CD4-positive, alpha-beta T cell treated with Interleukin-12 subunit alpha and Interleukin-12 subunit beta, for 1 hour (primary cell): ENCODE results near the gene ITSN1.
"Not testable (repeated sequence)": the region's sequence is repeated elsewhere in the genome, so short reads cannot be mapped to it uniquely, and the experiment has no call there.

Experiments
- DNase-seq: peaks from one replicate; pipeline ENCODE4 v3.0.0-alpha.2; 2020

Gene ITSN1

GRCh38 chr21:33651965-33652680 lies 9.8 kb downstream of the ITSN1 start:
- DNase-seq = no peak

DNA sequence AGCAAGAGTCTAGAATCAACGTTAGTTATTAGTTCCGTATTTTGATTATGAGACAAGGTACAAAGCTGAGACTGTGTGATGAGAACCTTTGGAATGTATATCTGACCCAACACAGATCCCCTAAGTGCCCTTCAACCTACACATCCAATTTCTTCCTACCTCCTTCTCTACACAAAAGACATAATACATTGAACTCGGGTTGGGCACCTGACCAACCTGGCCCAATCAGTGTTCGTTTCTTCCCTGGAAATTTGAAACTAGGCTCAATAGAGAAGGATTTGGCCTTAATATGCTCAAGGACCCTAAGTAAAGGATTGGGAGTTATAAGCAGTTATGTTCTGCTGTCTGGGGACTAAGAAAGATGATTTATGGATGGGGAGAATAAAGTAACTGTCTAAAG lies 12.1 kb downstream of the ITSN1 start:
- no peak for DNase-seq

GRCh38 chr21:33655588-33656221 lies 13.4 kb downstream of the ITSN1 start:
- no peak for DNase-seq

- DNase-seq = no peak
Measured at GRCh38 chr21:33657124-33657820, 15.0 kb downstream of the ITSN1 start.

DNA sequence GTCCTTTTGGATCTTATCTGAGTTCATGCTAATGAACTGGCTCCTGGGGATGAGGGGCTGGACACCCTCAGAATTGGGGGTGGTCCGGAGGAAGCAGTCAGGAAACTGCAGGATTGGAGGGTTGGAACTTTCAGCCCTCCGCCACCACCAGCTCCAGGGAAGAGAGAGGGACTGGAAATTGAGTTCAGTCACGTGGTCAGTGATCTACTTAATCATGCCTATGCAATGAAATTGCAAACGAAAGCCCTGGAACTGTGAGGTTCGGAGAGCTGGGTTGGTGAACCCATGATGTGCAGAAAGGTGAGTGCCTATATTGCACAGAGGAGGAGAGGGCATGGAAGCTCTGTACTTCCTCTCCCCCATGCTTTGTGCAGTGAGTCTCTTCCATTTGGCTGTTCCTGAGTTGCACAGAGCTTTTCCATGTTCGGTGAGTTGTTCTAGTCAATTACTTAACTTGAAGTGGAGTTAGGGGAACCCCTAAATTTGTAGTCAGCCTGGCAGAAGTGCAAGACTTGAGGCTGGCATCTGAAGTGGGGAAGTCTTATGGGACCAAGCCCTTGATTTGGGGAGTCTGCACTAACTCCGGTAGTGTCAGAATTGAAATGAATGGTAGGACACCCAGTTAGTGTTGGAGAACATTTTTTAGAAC lies 16.7 kb downstream of the ITSN1 start:
- DNase-seq = no peak

DNA sequence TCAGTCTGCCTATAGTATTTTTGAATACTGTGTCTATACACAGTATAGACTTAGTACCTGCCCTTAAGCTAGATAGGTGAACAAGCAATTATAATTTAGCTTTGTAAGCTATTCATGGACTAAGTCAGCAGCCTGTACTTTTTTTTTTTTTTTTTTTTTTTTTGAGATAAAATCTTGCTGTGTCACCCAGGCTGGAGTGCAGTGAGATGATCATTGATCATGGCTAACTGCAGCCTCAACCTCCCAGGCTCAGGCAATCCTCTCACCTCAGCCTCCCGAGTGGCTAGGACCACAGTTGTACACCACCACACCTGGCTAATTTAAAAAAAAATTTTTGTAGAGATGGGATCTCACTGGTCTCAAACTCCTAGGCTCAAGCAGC lies 17.3 kb downstream of the ITSN1 start:
- DNase-seq = no peak

DNA sequence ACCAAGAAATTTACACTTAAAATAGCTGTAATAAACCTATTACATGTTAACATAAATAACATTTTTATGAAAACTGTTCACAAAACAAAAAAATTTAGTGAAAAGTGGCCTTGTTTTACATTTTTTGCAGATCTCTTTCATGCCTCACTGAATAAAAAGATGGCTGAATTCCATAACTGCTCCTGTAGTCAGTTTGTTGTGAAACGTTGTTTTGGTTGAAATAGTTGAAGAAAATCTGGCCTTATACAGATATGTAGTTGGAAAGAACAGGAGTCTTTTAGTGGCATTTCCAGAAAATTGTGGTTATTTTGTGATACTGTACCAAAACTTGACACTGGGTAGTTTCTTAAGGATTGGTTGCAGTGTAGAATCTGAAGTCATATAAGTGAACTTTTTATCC lies 18.1 kb downstream of the ITSN1 start:
- DNase-seq = no peak

GRCh38 chr21:33661146-33661545 lies 18.8 kb downstream of the ITSN1 start:
- no peak for DNase-seq

DNA sequence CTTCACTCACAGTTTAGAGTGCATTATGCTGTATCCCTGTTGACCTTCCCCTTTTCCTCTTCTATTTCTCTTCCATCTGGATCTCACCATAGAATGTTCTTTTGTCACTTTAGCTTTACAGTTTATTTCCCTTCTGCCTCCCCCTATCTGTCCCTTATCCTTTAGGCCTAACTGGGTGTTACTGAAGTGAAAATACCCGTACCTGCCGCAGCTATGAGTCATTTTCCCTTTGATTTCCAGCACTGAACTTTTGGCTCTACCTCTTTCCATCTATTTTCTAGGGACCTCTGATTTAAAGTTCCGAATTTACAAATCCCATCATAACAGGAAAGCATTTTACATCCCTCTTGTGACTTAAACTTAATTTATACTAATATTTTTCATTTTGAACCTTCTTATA lies 19.7 kb downstream of the ITSN1 start:
- no peak for DNase-seq

- DNase-seq = no peak
Measured at GRCh38 chr21:33663241-33663640, 20.9 kb downstream of the ITSN1 start.

DNA sequence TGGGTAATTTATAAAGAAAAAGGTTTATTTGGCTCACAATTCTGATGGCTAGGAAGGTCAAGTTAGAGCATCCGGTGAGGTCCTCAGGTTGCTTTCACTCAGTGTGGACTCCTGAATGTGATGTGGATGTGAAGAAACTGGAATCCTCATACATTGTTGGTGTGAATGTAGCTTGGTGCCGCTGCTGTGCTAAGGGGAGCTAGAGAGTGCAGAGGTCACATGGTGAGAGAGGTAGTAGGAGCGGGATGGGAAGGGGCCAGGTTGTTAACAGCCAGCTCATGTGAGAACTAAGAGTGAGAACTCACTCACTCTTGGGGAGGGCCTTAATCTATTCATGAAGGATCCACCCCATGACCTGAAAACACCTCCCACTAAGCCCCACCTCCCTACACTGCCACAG lies 21.8 kb downstream of the ITSN1 start:
- no peak for DNase-seq

GRCh38 chr21:33666153-33666552 lies 23.9 kb downstream of the ITSN1 start:
- no peak for DNase-seq

DNA sequence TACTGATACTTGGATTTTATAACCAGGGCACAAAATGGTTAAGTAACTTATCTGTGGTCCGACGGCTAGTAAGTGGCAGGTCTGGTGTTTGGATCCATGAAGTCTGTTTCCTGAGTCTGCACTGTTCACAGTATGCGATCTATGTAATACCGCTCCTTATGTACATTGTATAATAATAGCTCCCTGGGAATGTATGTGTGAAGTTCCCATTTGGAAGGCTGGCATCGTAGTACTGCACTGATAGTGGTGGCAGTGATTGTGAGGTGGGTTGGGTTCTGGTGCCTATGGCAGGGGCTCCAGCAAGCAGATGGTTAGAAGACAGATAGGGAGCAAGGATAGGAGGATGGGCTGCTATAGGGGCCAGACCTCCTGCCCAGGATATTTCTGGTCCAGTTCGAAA lies 25.3 kb downstream of the ITSN1 start:
- DNase-seq = no peak

- no peak for DNase-seq
Measured at GRCh38 chr21:33668180-33668579, 25.9 kb downstream of the ITSN1 start.

DNA sequence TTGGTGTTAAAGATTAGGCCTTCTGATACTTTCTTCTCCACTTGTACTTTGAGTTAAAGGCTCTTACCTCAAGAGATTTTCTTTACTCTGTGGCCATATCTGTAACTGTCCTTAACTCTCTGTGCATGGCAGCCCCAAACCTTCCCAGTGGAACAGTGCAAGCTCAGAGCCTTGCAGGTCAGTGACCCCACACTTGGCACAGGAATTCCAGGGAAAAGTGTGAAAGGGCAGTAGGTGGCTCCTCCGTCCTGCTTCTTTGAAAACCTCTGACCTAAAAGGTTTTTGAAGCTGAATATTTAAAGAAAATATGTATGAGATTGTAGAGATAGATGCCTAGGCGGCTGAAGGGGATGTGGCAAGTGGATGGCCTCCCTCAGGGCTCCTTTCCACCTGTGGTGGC lies 26.3 kb downstream of the ITSN1 start:
- no peak for DNase-seq

DNA sequence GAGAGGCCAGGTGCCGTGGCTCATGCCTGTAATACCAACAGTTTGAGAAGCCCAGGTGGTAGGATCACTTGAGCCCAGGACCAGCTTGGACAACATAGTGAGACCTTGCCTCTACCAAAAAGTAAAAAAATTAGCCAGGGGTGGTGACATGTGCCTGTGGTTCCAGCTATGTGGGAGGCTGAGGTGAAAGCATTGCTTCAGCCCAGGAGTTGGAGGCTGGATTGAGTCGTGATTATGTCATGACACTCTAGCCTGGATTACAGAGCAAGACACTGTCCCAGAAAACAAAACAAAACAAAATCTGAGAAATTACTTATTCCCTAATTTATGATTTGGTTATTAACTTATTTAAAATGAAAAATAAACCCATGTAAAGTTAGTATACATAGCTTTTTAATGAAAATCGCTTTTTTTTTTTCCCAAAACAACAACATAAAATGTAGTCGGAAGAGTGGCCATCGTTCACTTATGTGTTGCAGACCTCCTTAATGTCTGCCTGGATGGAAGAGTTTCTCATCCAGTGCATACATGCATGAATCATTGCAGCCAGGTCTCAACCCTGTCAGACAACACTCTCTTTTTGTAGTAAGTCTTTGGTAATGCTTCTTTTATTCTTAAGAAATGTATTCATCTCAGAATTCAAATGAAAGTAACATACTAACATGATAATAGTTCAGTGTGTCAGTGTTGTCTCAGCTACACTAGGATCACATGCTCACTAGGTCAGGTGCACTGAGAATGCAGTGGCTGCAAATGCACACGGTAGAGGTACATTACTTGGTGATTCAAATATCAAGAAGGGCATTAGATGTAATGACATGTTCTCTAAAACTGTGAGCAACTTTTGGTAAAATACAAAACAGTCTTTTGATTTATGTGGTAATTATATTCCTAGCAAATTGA lies 28.0 kb downstream of the ITSN1 start:
- no peak for DNase-seq

- no peak for DNase-seq
Measured at GRCh38 chr21:33673473-33673872, 31.2 kb downstream of the ITSN1 start.

DNA sequence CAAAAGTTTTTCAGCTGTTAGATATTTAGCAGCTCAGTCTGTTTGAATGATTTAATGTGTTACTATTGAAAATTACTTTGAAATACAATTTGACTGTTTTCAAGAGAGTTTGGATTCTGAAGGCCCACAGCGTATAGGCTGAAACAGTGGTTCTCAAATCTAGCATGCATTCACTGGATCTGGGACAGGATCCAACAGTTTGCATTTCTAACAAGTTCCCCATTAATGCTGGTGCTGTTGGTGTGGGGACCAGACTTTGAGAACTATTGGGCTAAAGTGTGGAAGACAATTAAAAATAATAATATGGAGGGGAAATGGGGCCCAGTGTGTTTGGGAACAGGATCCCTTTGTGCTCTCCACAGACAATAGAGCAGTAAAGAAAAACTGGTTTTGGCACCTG lies 31.9 kb downstream of the ITSN1 start:
- no peak for DNase-seq

DNA sequence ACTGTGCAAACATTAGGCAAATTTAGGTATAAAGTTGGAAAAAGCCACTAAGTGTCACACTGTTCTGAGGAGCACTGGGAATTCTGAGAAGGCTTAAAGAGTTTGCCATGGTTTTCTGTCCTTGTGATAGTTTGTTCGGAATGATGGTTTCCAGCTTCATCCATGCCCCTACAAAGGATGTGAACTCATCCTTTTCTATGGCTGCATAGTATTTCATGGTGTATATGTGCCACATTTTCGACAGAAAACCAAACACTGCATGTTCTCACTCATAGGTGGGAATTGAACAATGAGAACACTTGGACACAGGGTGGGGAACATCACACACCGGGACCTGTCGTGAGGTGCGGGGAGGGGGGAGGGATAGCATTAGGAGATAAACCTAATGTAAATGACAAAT lies 34.4 kb downstream of the ITSN1 start:
- DNase-seq = not testable (repeated sequence)

- no peak for DNase-seq
Measured at GRCh38 chr21:33677450-33677849, 35.1 kb downstream of the ITSN1 start.

DNA sequence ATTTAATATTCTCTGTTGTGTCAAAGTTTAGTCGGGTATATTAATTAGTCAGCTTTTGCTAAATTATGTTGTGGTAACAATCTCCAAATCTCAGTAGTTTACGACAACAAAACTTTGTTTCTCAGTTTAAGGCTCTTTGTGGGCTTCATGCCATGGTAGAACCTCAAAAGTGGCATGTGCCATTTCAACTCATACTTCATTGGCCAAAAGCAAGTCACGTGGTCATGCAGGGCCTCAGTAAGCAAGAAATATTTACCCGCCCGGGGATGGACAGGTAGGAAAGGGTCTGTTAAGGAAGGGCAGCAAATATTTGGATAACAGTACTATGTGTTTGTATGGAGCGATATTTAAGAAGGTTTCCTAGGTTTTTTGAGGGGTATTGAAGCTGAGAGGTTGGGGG lies 38.6 kb downstream of the ITSN1 start:
- no peak for DNase-seq

DNA sequence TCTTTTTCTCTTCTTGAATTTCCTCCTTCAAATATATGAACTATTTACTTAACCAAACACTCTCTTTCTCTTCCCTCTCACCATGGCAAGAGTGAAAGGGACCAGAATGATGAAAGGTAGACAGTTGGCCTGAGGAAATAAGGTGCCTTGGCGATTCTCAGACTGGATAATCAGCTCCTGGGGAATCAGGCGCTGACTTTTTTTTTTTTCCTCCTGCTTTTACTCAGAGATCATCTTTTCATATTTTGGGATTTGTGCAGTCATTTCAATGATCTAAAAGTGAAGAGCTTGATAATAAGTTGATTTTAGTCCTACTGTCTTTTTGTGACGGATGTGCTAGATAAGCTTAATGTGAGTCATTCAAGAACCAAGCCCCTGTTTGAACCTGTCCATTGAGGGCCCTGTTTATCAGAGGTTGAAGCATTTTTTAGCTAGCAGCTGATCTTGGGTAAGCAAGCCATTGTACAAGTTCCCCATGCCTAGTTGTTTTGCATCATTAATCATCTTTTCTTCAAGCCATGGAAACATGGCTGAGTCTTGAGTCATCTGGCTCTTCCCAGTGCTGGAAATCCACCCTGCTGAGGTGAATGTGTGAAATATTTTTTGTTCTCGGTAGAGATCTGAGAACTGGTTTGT lies 40.8 kb downstream of the ITSN1 start:
- no peak for DNase-seq
